ENCODE results near the gene SMARCD1. TPM values are rescaled to one million over a fixed set of nuclear protein-coding genes. Genes with fewer than 3 reads are reported as not detected.

Gene SMARCD1
- total RNA-seq, 1 donor from 2014 or later: 121 TPM

DNA sequence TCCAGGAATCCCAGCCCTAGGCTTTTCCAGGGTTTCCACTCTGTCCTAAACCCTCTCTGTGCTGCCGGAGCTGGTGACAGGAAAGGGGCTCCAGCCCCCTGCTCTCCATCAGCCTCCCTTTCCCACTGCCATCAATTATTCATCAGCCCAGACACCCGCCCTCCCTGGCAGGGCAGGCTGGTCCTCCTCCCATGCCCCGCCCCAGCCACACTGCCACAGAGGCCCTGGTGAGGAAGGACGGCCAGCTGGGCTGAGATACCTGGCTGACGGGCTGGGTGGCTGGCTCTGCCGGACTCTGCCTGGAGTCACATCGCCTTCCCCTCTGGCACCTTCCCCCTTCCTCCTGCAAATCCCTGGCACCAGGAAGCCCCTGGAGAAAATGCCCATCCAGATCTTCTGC is 11.9 kb upstream of the SMARCD1 start:
- Histone ChIP-seq H3K9ac (no peak overlapping the region), H3K9me3 (ENCODE audit: low read depth) (no peaks in the 10 kb centered on the region), H3K36me3 (no peaks in the 10 kb centered on the region), H3F3A (ENCODE audit: low read depth) (no peaks in the 10 kb centered on the region), H3K27me3 (no peaks in the 10 kb centered on the region), H2AFZ (replicated peaks) (no peak overlapping the region), H3K4me1 (no peaks in the 10 kb centered on the region), H3K4me2 (no peak overlapping the region), H3K27ac (no peak overlapping the region), H4K20me1 (ENCODE audit: low read depth) (no peaks in the 10 kb centered on the region), H3K4me3 (no peak overlapping the region), H3K79me2 (ENCODE audit: low read depth) (no peaks in the 10 kb centered on the region)
- H3K27ac Mint-ChIP-seq: peak overlapping the region; percentile 65
- H3K36me3 Mint-ChIP-seq: no peaks in the 10 kb centered on the region
- TF ChIP-seq EZH2phosphoT487 (IDR thresholded peaks at IDR 0.05) (no peak), EZH2 (IDR thresholded peaks at IDR 0.05) (no peak)
- no peak for DNase-seq (ENCODE audit: low spot score)
- H3K4me3 Mint-ChIP-seq: no peak overlapping the region
- H3K9me3 Mint-ChIP-seq: no peaks in the 10 kb centered on the region
- peaks cover 4% of the 10 kb centered on the region for H3K27me3 Mint-ChIP-seq (ENCODE audit: insufficient read depth, low read depth)
- peaks cover 19% of the 10 kb centered on the region for H3K4me1 Mint-ChIP-seq

GRCh38 chr12:50073712-50074111 is 11.4 kb upstream of the SMARCD1 start:
- Histone ChIP-seq H3K4me2 (no peak overlapping the region), H3K27ac (no peak overlapping the region), H3F3A (ENCODE audit: low read depth) (no peaks in the 10 kb centered on the region), H3K4me3 (no peak overlapping the region), H3K4me1 (no peaks in the 10 kb centered on the region), H3K9ac (no peak overlapping the region), H4K20me1 (ENCODE audit: low read depth) (no peaks in the 10 kb centered on the region), H2AFZ (replicated peaks) (no peak overlapping the region), H3K9me3 (ENCODE audit: low read depth) (no peaks in the 10 kb centered on the region), H3K36me3 (no peaks in the 10 kb centered on the region), H3K79me2 (ENCODE audit: low read depth) (no peaks in the 10 kb centered on the region), H3K27me3 (no peaks in the 10 kb centered on the region)
- H3K4me1 Mint-ChIP-seq: peaks cover 19% of the 10 kb centered on the region
- H3K27me3 Mint-ChIP-seq (ENCODE audit: insufficient read depth, low read depth): peaks cover 4% of the 10 kb centered on the region
- TF ChIP-seq EZH2 (IDR thresholded peaks at IDR 0.05) (no peak), EZH2phosphoT487 (IDR thresholded peaks at IDR 0.05) (no peak)
- TF ChIP-seq, protein P1, sequence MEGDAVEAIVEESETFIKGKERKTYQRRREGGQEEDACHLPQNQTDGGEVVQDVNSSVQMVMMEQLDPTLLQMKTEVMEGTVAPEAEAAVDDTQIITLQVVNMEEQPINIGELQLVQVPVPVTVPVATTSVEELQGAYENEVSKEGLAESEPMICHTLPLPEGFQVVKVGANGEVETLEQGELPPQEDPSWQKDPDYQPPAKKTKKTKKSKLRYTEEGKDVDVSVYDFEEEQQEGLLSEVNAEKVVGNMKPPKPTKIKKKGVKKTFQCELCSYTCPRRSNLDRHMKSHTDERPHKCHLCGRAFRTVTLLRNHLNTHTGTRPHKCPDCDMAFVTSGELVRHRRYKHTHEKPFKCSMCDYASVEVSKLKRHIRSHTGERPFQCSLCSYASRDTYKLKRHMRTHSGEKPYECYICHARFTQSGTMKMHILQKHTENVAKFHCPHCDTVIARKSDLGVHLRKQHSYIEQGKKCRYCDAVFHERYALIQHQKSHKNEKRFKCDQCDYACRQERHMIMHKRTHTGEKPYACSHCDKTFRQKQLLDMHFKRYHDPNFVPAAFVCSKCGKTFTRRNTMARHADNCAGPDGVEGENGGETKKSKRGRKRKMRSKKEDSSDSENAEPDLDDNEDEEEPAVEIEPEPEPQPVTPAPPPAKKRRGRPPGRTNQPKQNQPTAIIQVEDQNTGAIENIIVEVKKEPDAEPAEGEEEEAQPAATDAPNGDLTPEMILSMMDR (IDR thresholded peaks at IDR 0.05): no peak
- H3K36me3 Mint-ChIP-seq: no peaks in the 10 kb centered on the region
- H3K9me3 Mint-ChIP-seq: no peaks in the 10 kb centered on the region
- H3K4me3 Mint-ChIP-seq: no peak overlapping the region
- no peak for DNase-seq (ENCODE audit: low spot score)
- no peak overlapping the region for H3K27ac Mint-ChIP-seq

DNA sequence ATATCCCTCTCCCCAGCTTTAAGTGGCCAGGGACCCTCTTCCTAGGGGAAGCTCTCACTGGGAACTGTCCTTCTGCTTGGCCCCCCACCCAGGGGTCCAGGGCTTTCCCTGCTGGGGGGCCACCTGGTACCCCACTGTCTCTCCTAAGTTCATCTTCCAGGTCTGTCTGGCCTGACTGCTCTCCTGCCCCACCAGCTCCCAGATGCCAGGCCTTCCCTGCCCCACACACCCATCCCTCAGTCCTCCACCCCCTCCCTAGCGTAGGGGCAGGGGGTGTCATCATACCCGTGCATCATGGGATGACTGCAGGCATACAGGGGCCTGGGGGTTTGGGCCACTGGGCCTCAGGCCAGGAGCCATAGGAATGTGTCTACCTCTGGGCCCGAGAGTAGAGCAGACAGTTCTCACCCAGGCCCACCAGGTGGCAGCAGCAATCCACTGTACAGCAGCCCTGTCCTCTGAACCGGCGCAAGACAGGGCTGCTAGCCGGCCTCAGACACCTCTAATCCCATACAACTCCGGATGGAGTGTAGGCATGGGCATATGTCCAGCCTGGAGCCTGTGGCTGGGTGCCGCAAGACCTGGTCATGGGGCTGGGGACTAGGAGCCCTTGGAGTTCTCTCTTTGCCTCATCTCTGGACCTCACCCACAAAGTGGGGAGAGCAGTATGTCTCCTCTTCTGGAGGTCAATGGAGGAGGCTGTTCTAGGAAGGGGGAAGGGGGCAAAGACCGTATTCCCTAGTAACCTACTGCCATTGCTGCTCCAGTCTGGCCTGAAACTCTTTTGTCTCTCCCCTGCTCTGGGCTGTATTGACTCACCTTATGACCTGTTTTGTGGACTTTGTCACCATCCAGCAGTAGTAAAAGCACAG is 10.0 kb upstream of the SMARCD1 start:
- Histone ChIP-seq H3F3A (ENCODE audit: low read depth) (no peaks in the 10 kb centered on the region), H3K4me2 (no peak overlapping the region), H3K4me1 (no peaks in the 10 kb centered on the region), H3K27ac (no peak overlapping the region), H3K79me2 (ENCODE audit: low read depth) (no peaks in the 10 kb centered on the region), H2AFZ (replicated peaks) (peak overlapping the region; percentile 38), H3K9ac (no peak overlapping the region), H3K36me3 (no peaks in the 10 kb centered on the region), H3K27me3 (peaks cover under 1% of the 10 kb centered on the region), H3K9me3 (ENCODE audit: low read depth) (no peaks in the 10 kb centered on the region), H4K20me1 (ENCODE audit: low read depth) (no peaks in the 10 kb centered on the region), H3K4me3 (no peak overlapping the region)
- Mint-ChIP-seq H3K27me3 (ENCODE audit: insufficient read depth, low read depth) (peaks cover 4% of the 10 kb centered on the region), H3K36me3 (no peaks in the 10 kb centered on the region), H3K4me3 (no peak overlapping the region), H3K27ac (peak overlapping the region; percentile 66), H3K4me1 (peaks cover 17% of the 10 kb centered on the region), H3K9me3 (no peaks in the 10 kb centered on the region)
- TF ChIP-seq, protein P1 (IDR thresholded peaks at IDR 0.05): peak; percentile 87
- TF ChIP-seq EZH2 (IDR thresholded peaks at IDR 0.05) (no peak), EZH2phosphoT487 (IDR thresholded peaks at IDR 0.05) (no peak)
- DNase-seq (ENCODE audit: low spot score): peak; percentile 92

DNA sequence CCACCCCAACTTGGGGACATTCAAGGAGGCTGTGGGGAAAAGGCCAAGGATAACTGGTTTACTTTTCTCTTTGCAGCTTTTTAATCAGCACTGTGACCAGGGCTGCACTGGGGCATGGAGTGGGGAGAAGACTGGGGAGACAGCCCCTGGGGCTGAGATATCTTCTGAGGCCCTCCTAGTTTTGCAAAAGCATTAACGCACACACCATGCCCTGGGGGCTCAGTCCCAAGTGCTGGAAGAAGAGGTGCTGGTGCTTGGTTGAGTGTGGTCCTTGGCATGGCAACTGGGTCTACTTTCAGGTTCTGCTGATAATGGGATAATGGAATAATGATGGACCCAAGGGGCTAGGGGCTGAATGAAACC is 9.4 kb upstream of the SMARCD1 start:
- no peak overlapping the region for H3K4me2 ChIP-seq
- no peak overlapping the region for H3K9ac ChIP-seq
- no peaks in the 10 kb centered on the region for H4K20me1 ChIP-seq (ENCODE audit: low read depth)
- no peak overlapping the region for H3K4me3 ChIP-seq
- H3K9me3 ChIP-seq (ENCODE audit: low read depth): no peaks in the 10 kb centered on the region
- no peak overlapping the region for H3K27ac ChIP-seq
- H3K4me1 ChIP-seq: no peaks in the 10 kb centered on the region
- DNase-seq (ENCODE audit: low spot score): no peak
- TF ChIP-seq EZH2phosphoT487 (IDR thresholded peaks at IDR 0.05): no peak
- TF ChIP-seq, protein P1 (IDR thresholded peaks at IDR 0.05): no peak
- TF ChIP-seq EZH2 (IDR thresholded peaks at IDR 0.05): no peak
- H3K79me2 ChIP-seq (ENCODE audit: low read depth): no peaks in the 10 kb centered on the region
- no peak overlapping the region for H3K4me3 Mint-ChIP-seq
- no peaks in the 10 kb centered on the region for H3K36me3 Mint-ChIP-seq
- peaks cover 11% of the 10 kb centered on the region for H3K4me1 Mint-ChIP-seq
- no peaks in the 10 kb centered on the region for H3K36me3 ChIP-seq
- H3K9me3 Mint-ChIP-seq: no peaks in the 10 kb centered on the region
- peaks cover 7% of the 10 kb centered on the region for H3K27me3 ChIP-seq
- peak overlapping the region; percentile 38 for H2AFZ ChIP-seq (replicated peaks)
- H3K27me3 Mint-ChIP-seq (ENCODE audit: insufficient read depth, low read depth): peaks cover 3% of the 10 kb centered on the region
- H3F3A ChIP-seq (ENCODE audit: low read depth): no peaks in the 10 kb centered on the region
- H3K27ac Mint-ChIP-seq: no peak overlapping the region
